HCT116 (cell line): ENCODE data around the gene DNAJC18.

Experiments used
- ATF3 ChIP-seq: IDR thresholded peaks from 2 replicates; pipeline ENCODE4 v1.6.1; 2012
- CEBPB ChIP-seq: IDR thresholded peaks from 2 replicates; pipeline ENCODE4 v1.6.1; 2012; ENCODE audit warnings: low read depth
- CTCF ChIP-seq, 3 experiments: fragments of 200-600 bp in 1 of 3; sonication (generic) in 1 of 3; IDR thresholded peaks in 2 of 3; conservative IDR thresholded peaks in 1 of 3; 2 replicates each; pipeline ENCODE4 v1.5.1; 2012 to 2017; ENCODE audit warnings: low read depth in 2 of 3, low read length in 2 of 3, antibody characterized with exemption in 1 of 3, borderline replicate concordance in 1 of 3, control low read depth in 1 of 3, mild to moderate bottlenecking in 1 of 3, mixed read lengths in 1 of 3, mixed run types in 1 of 3, moderate library complexity in 1 of 3; ENCODE audit not compliant: insufficient read depth in 1 of 3
- FOSL1 ChIP-seq: IDR thresholded peaks from 2 replicates; pipeline ENCODE4 v1.6.1; 2012; ENCODE audit warnings: low read depth
- MAX ChIP-seq: IDR thresholded peaks from 2 replicates; pipeline ENCODE4 v1.6.1; 2012
- POLR2A ChIP-seq: IDR thresholded peaks from 2 replicates; pipeline ENCODE4 v1.7.0; 2011; ENCODE audit warnings: borderline replicate concordance; ENCODE audit not compliant: insufficient read depth, insufficient read length; ENCODE audit errors: extremely low read depth
- POLR2AphosphoS5 ChIP-seq: IDR thresholded peaks from 2 replicates; pipeline ENCODE4 v1.6.1; 2011; ENCODE audit warnings: mild to moderate bottlenecking, low read depth, low read length, moderate library complexity
- RAD21 ChIP-seq: IDR thresholded peaks from 2 replicates; pipeline ENCODE4 v1.6.1; 2012; ENCODE audit warnings: low read depth, mild to moderate bottlenecking
- REST ChIP-seq: IDR thresholded peaks from 2 replicates; pipeline ENCODE4 v1.6.1; 2012; ENCODE audit warnings: low read depth
- SIN3A ChIP-seq: IDR thresholded peaks from 2 replicates; pipeline ENCODE4 v1.6.1; 2012; ENCODE audit warnings: low read depth
- SRF ChIP-seq: IDR thresholded peaks from 2 replicates; pipeline ENCODE4 v1.6.1; 2012; ENCODE audit warnings: low read depth
- ZNF274 ChIP-seq: fragments of 200-500 bp; sonication (Bioruptor generic); IDR thresholded peaks from 2 replicates; pipeline ENCODE4 v1.6.1; 2014; ENCODE audit warnings: mild to moderate bottlenecking, low read depth, low read length, inconsistent platforms

GRCh38 chr5:139413153-139413552 lies 26.2 kb downstream of the DNAJC18 start:
- TF ChIP-seq CTCF (IDR thresholded peaks at IDR 0.05 in 2 of 3, conservative IDR thresholded peaks at IDR 0.05 in 1 of 3; ENCODE audit: borderline replicate concordance in 1 of 3, insufficient read depth in 1 of 3, low read depth in 2 of 3, low read length in 2 of 3) (no peak), FOSL1 (no peak), POLR2A (no peak), SIN3A (no peak), ZNF274 (no peak), RAD21 (no peak), REST (no peak), MAX (no peak), SRF (no peak), ATF3 (no peak), CEBPB (no peak), POLR2AphosphoS5 (no peak)
